IMR-90 (cell line): ENCODE results near the gene SRGAP3. TPM values are rescaled to one million over a fixed set of nuclear protein-coding genes. Genes with fewer than 3 reads are reported as not detected.

ENCODE experiments used
- ATAC-seq: fragments of 200-7000 bp; cut with Tn5 transposase; 2 replicates; pipeline ENCODE4 v1.9.1; 2020; ENCODE audit warnings: low read depth, mild to moderate bottlenecking, moderate library complexity
- BruUV-seq: library from RNA; stranded (reverse); fragments of 400-500 nt; replicated peaks from 2 replicates; lab custom pipeline; 2021; lab: Mats Ljungman, UMichigan
- CTCF ChIA-PET: fragments of 300-600 bp; formaldehyde crosslinking; extraction: SDS; loops from one replicate; lab custom pipeline; 2021; ENCODE audit warnings: antibody characterized with exemption; lab: Yijun Ruan, JAX
- POLR2A ChIA-PET: fragments of 300-600 bp; sonication (Branson Sonifier 250); formaldehyde crosslinking; loops from one replicate; lab custom pipeline; 2022; ENCODE audit warnings: antibody characterized with exemption; ENCODE audit not compliant: unreplicated experiment; lab: Charles Lee
- DNase-seq: peaks from one replicate; pipeline ENCODE4 v3.0.0; 2013
- H2AFZ ChIP-seq: replicated peaks from 2 replicates; pipeline ENCODE3; 2013; ENCODE audit warnings: low read length, mild to moderate bottlenecking; ENCODE audit not compliant: poor library complexity
- H2AK5ac ChIP-seq: 2 replicates; pipeline ENCODE4 v1.6.1; 2013; ENCODE audit warnings: low read depth, low read length, inconsistent platforms
- H2AK9ac ChIP-seq: replicated peaks from 2 replicates; pipeline ENCODE3; 2013; ENCODE audit warnings: mild to moderate bottlenecking, low read depth, low read length, moderate library complexity; ENCODE audit not compliant: poor library complexity
- H2BK120ac ChIP-seq: 2 replicates; pipeline ENCODE4 v1.6.1; 2013; ENCODE audit warnings: low read depth, low read length, inconsistent platforms
- H2BK15ac ChIP-seq: 3 replicates; pipeline ENCODE4 v1.6.1; 2013; ENCODE audit warnings: low read depth, low read length, inconsistent platforms
- H2BK20ac ChIP-seq: 2 replicates; pipeline ENCODE4 v1.6.1; 2013; ENCODE audit warnings: low read depth, mild to moderate bottlenecking, inconsistent platforms, low read length, moderate library complexity
- H2BK5ac ChIP-seq: 2 replicates; pipeline ENCODE4 v1.6.1; 2013; ENCODE audit warnings: mild to moderate bottlenecking, low read depth, low read length, inconsistent platforms; ENCODE audit not compliant: poor library complexity, severe bottlenecking
- H3K14ac ChIP-seq: replicated peaks from 2 replicates; pipeline ENCODE4 v1.6.1; 2013; ENCODE audit warnings: low read depth, low read length, inconsistent platforms
- H3K18ac ChIP-seq: 2 replicates; pipeline ENCODE4 v1.6.1; 2013; ENCODE audit warnings: low read depth, low read length, control low read depth
- H3K23ac ChIP-seq: 2 replicates; pipeline ENCODE4 v1.6.1; 2013; ENCODE audit warnings: low read depth, low read length, inconsistent platforms
- H3K27ac ChIP-seq: 2 replicates; pipeline ENCODE4 v1.5.1; 2013; ENCODE audit warnings: mild to moderate bottlenecking, control low read depth, low read length; ENCODE audit not compliant: insufficient read depth
- H3K27me3 ChIP-seq: 2 replicates; pipeline ENCODE4 v1.6.1; 2013; ENCODE audit warnings: low read length; ENCODE audit not compliant: control insufficient read depth, insufficient read depth
- H3K36me3 ChIP-seq: 2 replicates; pipeline ENCODE4 v1.6.1; 2013; ENCODE audit warnings: low read length, mixed read lengths; ENCODE audit not compliant: control insufficient read depth, insufficient read depth
- H3K4ac ChIP-seq: 2 replicates; pipeline ENCODE4 v1.6.1; 2013; ENCODE audit warnings: low read depth, low read length, inconsistent platforms
- H3K4me1 ChIP-seq: 2 replicates; pipeline ENCODE4 v1.6.1; 2013; ENCODE audit warnings: low read length, mixed read lengths; ENCODE audit not compliant: control insufficient read depth, insufficient read depth
- H3K4me2 ChIP-seq: 2 replicates; pipeline ENCODE4 v1.6.1; 2013; ENCODE audit warnings: low read depth, mild to moderate bottlenecking, control low read depth, low read length, moderate library complexity
- H3K4me3 ChIP-seq: 2 replicates; pipeline ENCODE4 v1.5.1; 2013; ENCODE audit warnings: low read depth, mild to moderate bottlenecking, control low read depth, low read length, moderate library complexity; ENCODE audit not compliant: insufficient read depth
- H3K56ac ChIP-seq: 2 replicates; pipeline ENCODE4 v1.6.1; 2013; ENCODE audit warnings: low read length, inconsistent platforms; ENCODE audit not compliant: insufficient read depth; ENCODE audit errors: extremely low read depth
- H3K79me1 ChIP-seq, 2 experiments: 2 replicates each; pipeline ENCODE4 v1.6.1; 2013; ENCODE audit warnings: low read length in 2 of 2, inconsistent platforms in 1 of 2, low read depth in 1 of 2
- H3K9ac ChIP-seq: 2 replicates; pipeline ENCODE4 v1.6.1; 2013; ENCODE audit warnings: low read depth, low read length, control low read depth
- H3K9me1 ChIP-seq: 2 replicates; pipeline ENCODE4 v1.6.1; 2013; ENCODE audit warnings: low read length, inconsistent platforms; ENCODE audit not compliant: insufficient read depth
- H3K9me3 ChIP-seq: 2 replicates; pipeline ENCODE4 v1.6.1; 2013; ENCODE audit warnings: low read length; ENCODE audit not compliant: control insufficient read depth, insufficient read depth
- H4K20me1 ChIP-seq: 2 replicates; pipeline ENCODE4 v1.6.1; 2013; ENCODE audit warnings: low read length, inconsistent platforms; ENCODE audit not compliant: insufficient read depth
- H4K5ac ChIP-seq: 2 replicates; pipeline ENCODE4 v1.6.1; 2013; ENCODE audit warnings: mild to moderate bottlenecking, low read depth, low read length, control low read depth
- H4K8ac ChIP-seq, 2 experiments: 2 replicates each; pipeline ENCODE4 v1.6.1; 2013; ENCODE audit warnings: low read depth in 2 of 2, low read length in 2 of 2, control low read depth in 1 of 2, inconsistent platforms in 1 of 2
- H4K91ac ChIP-seq: 2 replicates; pipeline ENCODE4 v1.6.1; 2013; ENCODE audit warnings: low read depth, low read length, inconsistent platforms; ENCODE audit not compliant: insufficient read depth
- CHD1 ChIP-seq: IDR thresholded peaks from 2 replicates; pipeline ENCODE4 v1.6.1; 2012; ENCODE audit warnings: low read depth, low read length, improper control_type of control experiment
- MAFK ChIP-seq: IDR thresholded peaks from 2 replicates; pipeline ENCODE4 v1.6.1; 2012; ENCODE audit warnings: low read depth, low read length, improper control_type of control experiment
- MXI1 ChIP-seq: IDR thresholded peaks from 2 replicates; pipeline ENCODE4 v1.6.1; 2012; ENCODE audit warnings: low read depth, mild to moderate bottlenecking, low read length, moderate library complexity, borderline replicate concordance
- RCOR1 ChIP-seq: IDR thresholded peaks from 2 replicates; pipeline ENCODE4 v1.6.1; 2012; ENCODE audit warnings: mild to moderate bottlenecking, low read length, improper control_type of control experiment; ENCODE audit not compliant: insufficient replicate concordance
- RFX5 ChIP-seq: IDR thresholded peaks from 2 replicates; pipeline ENCODE4 v1.8.0; 2012; ENCODE audit warnings: low read depth, mild to moderate bottlenecking, low read length, moderate library complexity
- WGBS, 2 experiments: methylation state at CpG; one replicate each; pipeline versions ENCODE4 v1.1.5 to v1.1.7; 2013; ENCODE audit warnings: missing lambda C conversion rate in 2 of 2; ENCODE audit not compliant: insufficient read length in 1 of 2; ENCODE audit errors: extremely low coverage in 2 of 2; 5-methylcytosine and 5-hydroxymethylcytosine counted together
- dilution Hi-C: fragments of 300-500 bp; cut with HindIII; formaldehyde crosslinking; loops from one replicate; pipeline ENCODE4 v1.14.3; 2018; ENCODE audit warnings: low sequenced_read_pairs; ENCODE audit not compliant: unreplicated experiment
- in situ Hi-C: fragments of 300-500 bp; cut with MboI; formaldehyde crosslinking; loops from 3 replicates; pipeline ENCODE4 v1.14.3; 2019; ENCODE audit warnings: low sequenced_read_pairs, inconsistent platforms, mixed read lengths
- intact Hi-C: fragments of 100-400 bp; cut with micrococcal nuclease; formaldehyde crosslinking; loops from 2 replicates; pipeline ENCODE4 v1.10.0; 2022
- polyA plus RNA-seq, 3 experiments: library from polyadenylated mRNA; depleted of rRNA; stranded (reverse); fragments of >200 nt; gene quantifications; 2 replicates each; pipeline ENCODE4 v1.2.3, GENCODE V29; 2012; ENCODE audit warnings: low replicate concordance in 1 of 3
- total RNA-seq: library from RNA; depleted of rRNA; stranded (reverse); fragments of >200 nt; gene quantifications from 2 replicates; pipeline ENCODE4 v1.2.3, GENCODE V29; 2012
- TF ChIP-seq, protein P1 (sequence below): fragments of 150-350 bp; IDR thresholded peaks from 2 replicates; pipeline ENCODE4 v1.6.1; 2017; ENCODE audit warnings: mild to moderate bottlenecking, antibody characterized with exemption, low read length, low read depth

The SRGAP3 gene
- total and polyA plus RNA-seq, 2 of the 4 experiments (the other 2 are of a cell fraction) = 0.68 to 1.4 TPM

- intact Hi-C loops (no loop called here), dilution Hi-C loops (no loop called here), in situ Hi-C loops (no loop called here)
- no peak overlapping the region for H2BK120ac ChIP-seq
- ATAC-seq (no peak), DNase-seq (no peak)
- H3K27me3 ChIP-seq = peaks cover 9% of the 10 kb centered on the region
- H2BK20ac ChIP-seq = no peak overlapping the region
- TF ChIP-seq CHD1 (no peak), RFX5 (no peak), MAFK (no peak), RCOR1 (no peak), MXI1 (no peak)
- TF ChIP-seq, protein P1, sequence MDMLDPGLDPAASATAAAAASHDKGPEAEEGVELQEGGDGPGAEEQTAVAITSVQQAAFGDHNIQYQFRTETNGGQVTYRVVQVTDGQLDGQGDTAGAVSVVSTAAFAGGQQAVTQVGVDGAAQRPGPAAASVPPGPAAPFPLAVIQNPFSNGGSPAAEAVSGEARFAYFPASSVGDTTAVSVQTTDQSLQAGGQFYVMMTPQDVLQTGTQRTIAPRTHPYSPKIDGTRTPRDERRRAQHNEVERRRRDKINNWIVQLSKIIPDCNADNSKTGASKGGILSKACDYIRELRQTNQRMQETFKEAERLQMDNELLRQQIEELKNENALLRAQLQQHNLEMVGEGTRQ = no peak
- ChIA-PET CTCF (no interaction called here), POLR2A (no interaction called here)
- H3K56ac ChIP-seq = no peak overlapping the region
- H3K23ac ChIP-seq = no peak overlapping the region
- H3K18ac ChIP-seq = no peak overlapping the region
- H2BK5ac ChIP-seq = no peak overlapping the region
- H3K4me1 ChIP-seq = no peaks in the 10 kb centered on the region
- H4K5ac ChIP-seq = no peak overlapping the region
- no peak overlapping the region for H3K4me3 ChIP-seq
- no TSS peak for BruUV-seq
- H4K8ac ChIP-seq = no peak overlapping the region
- no peak overlapping the region for H3K4ac ChIP-seq
- no peaks in the 10 kb centered on the region for H3K9me3 ChIP-seq
- H3K14ac ChIP-seq = no peak overlapping the region
- H2BK15ac ChIP-seq = no peak overlapping the region
- no peak overlapping the region for H2AK9ac ChIP-seq
- no peak overlapping the region for H2AK5ac ChIP-seq
- H4K91ac ChIP-seq = no peak overlapping the region
- H3K79me1 ChIP-seq = no peaks in the 10 kb centered on the region
- H3K9ac ChIP-seq = no peak overlapping the region
- H4K20me1 ChIP-seq = no peaks in the 10 kb centered on the region
- no peak overlapping the region for H3K27ac ChIP-seq
- WGBS, 2 experiments = 60% methylated on average over 1 of the region's 3 CpGs; no CpG with 5 or more reads in 1 of the 2 experiments
- no peak overlapping the region for H3K4me2 ChIP-seq
- no peaks in the 10 kb centered on the region for H3K36me3 ChIP-seq
- no peak overlapping the region for H2AFZ ChIP-seq
- no peaks in the 10 kb centered on the region for H3K9me1 ChIP-seq
Observed at GRCh38 chr3:9195390-9195789, 54.1 kb downstream of the SRGAP3 start.
